SK-N-SH (cell line): ENCODE measurements around the gene FECH. TPM values are rescaled to one million over a fixed set of nuclear protein-coding genes. Genes with fewer than 3 reads are reported as not detected.

Experiments used
- CTCF ChIA-PET: fragments of 300-600, 350-600 bp; formaldehyde crosslinking; extraction: SDS; loops from one replicate; lab custom pipeline; 2021; lab: Yijun Ruan, JAX
- POLR2A ChIA-PET: fragments of 350-600 bp; sonication (Branson Sonifier 250); formaldehyde crosslinking; extraction: SDS; loops from one replicate; lab custom pipeline; 2020; ENCODE audit warnings: antibody characterized with exemption, inconsistent platforms; lab: Yijun Ruan, JAX
- DNase-seq: peaks from one replicate; pipeline ENCODE4 v3.0.0; 2012
- H2AFZ ChIP-seq: fragments of 200-600 bp; sonication (generic); 2 replicates; pipeline ENCODE4 v1.8.1; 2016; ENCODE audit warnings: antibody characterized with exemption, mild to moderate bottlenecking, low read depth
- H3F3A ChIP-seq: fragments of 200-600 bp; sonication (generic); replicated peaks from 2 replicates; pipeline ENCODE3; 2016; ENCODE audit warnings: antibody characterized with exemption, mild to moderate bottlenecking; ENCODE audit not compliant: insufficient read depth
- H3K27ac ChIP-seq, 2 experiments: fragments of 200-500 bp in 1 of 2; fragments of 200-600 bp in 1 of 2; sonication (Bioruptor generic) in 1 of 2; sonication (generic), shearing (Covaris generic) in 1 of 2; 2 replicates each; pipeline versions ENCODE4 v1.5.1 to v1.6.1; 2014 to 2016; ENCODE audit warnings: low read depth in 2 of 2, inconsistent platforms in 1 of 2, low read length in 1 of 2, mild to moderate bottlenecking in 1 of 2, mixed read lengths in 1 of 2
- H3K27me3 ChIP-seq: fragments of 200-600 bp; sonication (generic), shearing (Covaris generic); 2 replicates; pipeline ENCODE4 v1.6.1; 2016; ENCODE audit warnings: mixed run types; ENCODE audit not compliant: insufficient read depth
- H3K36me3 ChIP-seq, 2 experiments: fragments of 200-500 bp in 1 of 2; fragments of 200-600 bp in 1 of 2; sonication (Bioruptor generic) in 1 of 2; sonication (generic) in 1 of 2; replicated peaks in 1 of 2; 2 replicates each; pipeline versions ENCODE3 to v1.5.1; 2014 to 2016; ENCODE audit warnings: low read length in 1 of 2, mild to moderate bottlenecking in 1 of 2; ENCODE audit not compliant: insufficient read depth in 2 of 2, control insufficient read depth in 1 of 2
- H3K4me1 ChIP-seq, 2 experiments: fragments of 200-500 bp in 1 of 2; fragments of 200-600 bp in 1 of 2; sonication (Bioruptor generic) in 1 of 2; sonication (generic), shearing (Covaris generic) in 1 of 2; 2 replicates each; pipeline versions ENCODE4 v1.5.1 to v1.6.1; 2014 to 2016; ENCODE audit warnings: low read depth in 1 of 2, low read length in 1 of 2, mixed run types in 1 of 2; ENCODE audit not compliant: insufficient read depth in 2 of 2, control insufficient read depth in 1 of 2
- H3K4me2 ChIP-seq: fragments of 200-600 bp; sonication (generic), shearing (Covaris generic); 2 replicates; pipeline ENCODE4 v1.6.1; 2017; ENCODE audit warnings: mixed run types
- H3K4me3 ChIP-seq, 2 experiments: fragments of 200-500 bp in 1 of 2; fragments of 200-600 bp in 1 of 2; sonication (Bioruptor generic) in 1 of 2; sonication (generic), shearing (Covaris generic) in 1 of 2; 2 replicates each; pipeline versions ENCODE4 v1.5.1 to v1.8.1; 2014 to 2016; ENCODE audit warnings: low read depth in 2 of 2, inconsistent platforms in 1 of 2, low read length in 1 of 2, mild to moderate bottlenecking in 1 of 2, mixed read lengths in 1 of 2, moderate library complexity in 1 of 2
- H3K79me2 ChIP-seq: fragments of 200-600 bp; sonication (generic); 2 replicates; pipeline ENCODE4 v1.8.1; 2017; ENCODE audit warnings: mild to moderate bottlenecking; ENCODE audit not compliant: insufficient read depth
- H3K9ac ChIP-seq: fragments of 200-600 bp; sonication (generic); 2 replicates; pipeline ENCODE4 v1.6.1; 2017; ENCODE audit warnings: mixed run types
- H3K9me2 ChIP-seq: fragments of 200-600 bp; sonication (generic); 2 replicates; pipeline ENCODE4 v1.6.1; 2017; ENCODE audit warnings: mixed run types
- H3K9me3 ChIP-seq: fragments of 200-600 bp; sonication (generic); 2 replicates; pipeline ENCODE4 v1.6.1; 2017; ENCODE audit warnings: mixed run types, mild to moderate bottlenecking, moderate library complexity
- H4K20me1 ChIP-seq: fragments of 200-600 bp; sonication (generic); 2 replicates; pipeline ENCODE4 v1.6.1; 2017; ENCODE audit warnings: mild to moderate bottlenecking, mixed run types; ENCODE audit not compliant: insufficient read depth
- CHD2 ChIP-seq: fragments of 150-350 bp; IDR thresholded peaks from 2 replicates; pipeline ENCODE4 v1.6.1; 2018; ENCODE audit warnings: low read length; ENCODE audit not compliant: partially characterized antibody
- ELF1 ChIP-seq: IDR thresholded peaks from 2 replicates; pipeline ENCODE4 v1.4.0; 2012
- FOXM1 ChIP-seq: IDR thresholded peaks from 2 replicates; pipeline ENCODE4 v1.4.0; 2012; ENCODE audit warnings: low read depth, mild to moderate bottlenecking
- JUND ChIP-seq: IDR thresholded peaks from 2 replicates; pipeline ENCODE4 v1.4.0; 2012
- MEF2A ChIP-seq: IDR thresholded peaks from 2 replicates; pipeline ENCODE4 v1.4.0; 2012; ENCODE audit warnings: low read depth, borderline replicate concordance
- MXI1 ChIP-seq: IDR thresholded peaks from 2 replicates; pipeline ENCODE4 v1.6.1; 2012; ENCODE audit warnings: mild to moderate bottlenecking, low read depth, low read length, improper control_type of control experiment
- NFIC ChIP-seq: IDR thresholded peaks from 2 replicates; pipeline ENCODE4 v1.4.0; 2012; ENCODE audit warnings: borderline replicate concordance
- NRF1 ChIP-seq: IDR thresholded peaks from 2 replicates; pipeline ENCODE4 v1.6.1; 2012; ENCODE audit warnings: low read depth, mild to moderate bottlenecking, low read length
- PBX3 ChIP-seq: IDR thresholded peaks from 2 replicates; pipeline ENCODE4; 2012
- POLR2AphosphoS5 ChIP-seq: IDR thresholded peaks from 2 replicates; pipeline ENCODE4 v1.6.1; 2012; ENCODE audit warnings: low read depth, low read length
- RAD21 ChIP-seq: IDR thresholded peaks from 2 replicates; pipeline ENCODE4 v1.6.1; 2012; ENCODE audit warnings: mild to moderate bottlenecking, low read length
- RCOR1 ChIP-seq: fragments of 150-350 bp; IDR thresholded peaks from 2 replicates; pipeline ENCODE4 v1.6.1; 2017; ENCODE audit warnings: antibody characterized with exemption, low read length
- RFX5 ChIP-seq: IDR thresholded peaks from 2 replicates; pipeline ENCODE4 v1.6.1; 2012; ENCODE audit warnings: mild to moderate bottlenecking, improper control_type of control experiment, low read length
- SIN3A ChIP-seq: IDR thresholded peaks from 2 replicates; pipeline ENCODE4 v1.6.1; 2012; ENCODE audit warnings: low read depth, mild to moderate bottlenecking, low read length, moderate library complexity, borderline replicate concordance
- SMC3 ChIP-seq: IDR thresholded peaks from 2 replicates; pipeline ENCODE4 v1.6.1; 2012; ENCODE audit warnings: low read depth, low read length, improper control_type of control experiment
- TCF12 ChIP-seq: IDR thresholded peaks from 2 replicates; pipeline ENCODE4 v1.4.0; 2012
- YY1 ChIP-seq: IDR thresholded peaks from 2 replicates; pipeline ENCODE4 v1.4.0; 2012; ENCODE audit warnings: low read depth, mild to moderate bottlenecking
- WGBS: methylation state at CpG from one replicate; pipeline ENCODE4 v1.1.6; 2017; ENCODE audit warnings: low lambda C conversion rate; 5-methylcytosine and 5-hydroxymethylcytosine counted together
- polyA plus RNA-seq, 3 experiments: library from polyadenylated mRNA; depleted of rRNA; stranded (reverse); fragments of >200 nt; gene quantifications; 2 replicates each; pipeline ENCODE4 v1.2.3, GENCODE V29; 2012

Gene FECH
- polyA plus RNA-seq, 1 of the 3 experiments (the other 2 are of a cell fraction) = 44.4 TPM

- no peak overlapping the region for H3K9ac ChIP-seq
- H3F3A ChIP-seq = peaks cover 4% of the 10 kb centered on the region
- TF ChIP-seq TCF12 (no peak), CHD2 (no peak), POLR2AphosphoS5 (no peak), RAD21 (no peak), NFIC (no peak), FOXM1 (no peak), RCOR1 (no peak), SMC3 (no peak), JUND (no peak), PBX3 (no peak), NRF1 (no peak), RFX5 (no peak)
- TF ChIP-seq, all 33 proteins: peak for 0
- H3K4me2 ChIP-seq = no peak overlapping the region
- peaks cover 0 to 6% of the 10 kb centered on the region in 2 experiments; a peak in 2 of 4 replicates for H3K4me1 ChIP-seq
- no peaks in the 10 kb centered on the region for H3K9me3 ChIP-seq
- ChIA-PET POLR2A (no interaction called here), CTCF (interaction anchor here (1.3 kb wide), 1 partner anchor 17 kb away, joined by 4 read pairs; no protein-coding TSS in a partner anchor)
- no peaks in the 10 kb centered on the region for H4K20me1 ChIP-seq
- WGBS = 65% methylated on average over 5 of the region's 5 CpGs
- H3K79me2 ChIP-seq = peaks cover 8% of the 10 kb centered on the region; the same call in 1 of the 2 replicates
- no peak overlapping the region for H3K4me3 ChIP-seq
- DNase-seq = no peak
- no peak overlapping the region for H2AFZ ChIP-seq
- no peak overlapping the region; a peak in 1 of 4 replicates for H3K27ac ChIP-seq
- no peaks in the 10 kb centered on the region for H3K9me2 ChIP-seq
- H3K36me3 ChIP-seq = peaks cover 33 to 50% of the 10 kb centered on the region in 2 experiments
- no peaks in the 10 kb centered on the region for H3K27me3 ChIP-seq
Measured at GRCh38 chr18:57579934-57580333, 6.6 kb downstream of the FECH start.

GRCh38 chr18:57576316-57576715, 10.2 kb downstream of the FECH start:
- Histone ChIP-seq H4K20me1 (no peaks in the 10 kb centered on the region), H3K27ac (no peak overlapping the region), H3K9me2 (no peaks in the 10 kb centered on the region), H3K4me1 (peaks cover 0 to 4% of the 10 kb centered on the region in 2 experiments; a peak in 1 of 4 replicates), H3K9me3 (no peaks in the 10 kb centered on the region), H3F3A (peaks cover 5% of the 10 kb centered on the region), H3K9ac (no peak overlapping the region), H3K4me3 (no peak overlapping the region), H2AFZ (no peak overlapping the region), H3K36me3 (peaks cover 46 to 47% of the 10 kb centered on the region in 2 experiments), H3K27me3 (no peaks in the 10 kb centered on the region), H3K79me2 (no peaks in the 10 kb centered on the region), H3K4me2 (no peak overlapping the region)
- POLR2A ChIA-PET = no interaction called here
- 66% methylated on average over 6 of the region's 6 CpGs for WGBS
- CTCF ChIA-PET = interaction anchor here (1.2 to 1.7 kb wide), 2 partner anchors 14 to 18 kb away, joined by 3 to 10 read pairs; no protein-coding TSS in a partner anchor
- no peak for DNase-seq
- TF ChIP-seq POLR2AphosphoS5 (no peak), SIN3A (no peak), JUND (no peak), CHD2 (no peak), MEF2A (no peak), YY1 (no peak), ELF1 (no peak), MXI1 (no peak)
